HepG2 (cell line): ENCODE data around the gene DGCR8. TPM values are rescaled to one million over a fixed set of nuclear protein-coding genes. Genes with fewer than 3 reads are reported as not detected.

Experiments
- AGO2 ChIP-seq: fragments of 200-400 bp; formaldehyde crosslinking; optimal IDR thresholded peaks from 2 replicates; pipeline ENCODE3; 2017; ENCODE audit warnings: mild to moderate bottlenecking, low read depth, low read length, moderate library complexity
- ARNTL ChIP-seq: sonication (generic); formaldehyde crosslinking; IDR thresholded peaks from 2 replicates; pipeline ENCODE4 v1.4.0; 2020; ENCODE audit warnings: mild to moderate bottlenecking, missing genetic modification reagents
- CCDC6 ChIP-seq: sonication (generic); formaldehyde crosslinking; IDR thresholded peaks from 2 replicates; pipeline ENCODE4 v1.8.1; 2022; ENCODE audit warnings: mild to moderate bottlenecking, missing genetic modification reagents, moderate library complexity
- DRAP1 ChIP-seq: IDR thresholded peaks from 2 replicates; pipeline ENCODE4 v1.6.1; 2016; ENCODE audit warnings: missing genetic modification reagents, missing compliant biosample characterization
- GMEB2 ChIP-seq: IDR thresholded peaks from 2 replicates; pipeline ENCODE4 v1.6.1; 2016; ENCODE audit warnings: missing biosample characterization, missing genetic modification reagents, low read depth
- IKZF1 ChIP-seq: fragments of 450-650 bp; IDR thresholded peaks from 2 replicates; pipeline ENCODE4 v1.7.1; 2016
- MTF2 ChIP-seq: sonication (generic); formaldehyde crosslinking; IDR thresholded peaks from 2 replicates; pipeline ENCODE4 v1.5.0; 2020; ENCODE audit warnings: missing genetic modification reagents, borderline replicate concordance
- NFIB ChIP-seq: sonication (generic); formaldehyde crosslinking; IDR thresholded peaks from 2 replicates; pipeline ENCODE4 v1.9.0; 2021; ENCODE audit warnings: missing genetic modification reagents, mild to moderate bottlenecking, borderline replicate concordance
- NR3C1 ChIP-seq: sonication (generic); formaldehyde crosslinking; IDR thresholded peaks from 2 replicates; pipeline ENCODE4 v1.4.0; 2020; ENCODE audit warnings: missing genetic modification reagents
- SNRNP70 ChIP-seq: fragments of 200-400 bp; formaldehyde crosslinking; IDR thresholded peaks from 2 replicates; pipeline ENCODE4 v1.6.1; 2017; ENCODE audit warnings: mild to moderate bottlenecking, low read depth, low read length, moderate library complexity
- SRSF9 ChIP-seq: fragments of 200-400 bp; formaldehyde crosslinking; IDR thresholded peaks from 2 replicates; pipeline ENCODE4 v1.6.1; 2018; ENCODE audit warnings: borderline replicate concordance, mild to moderate bottlenecking, low read depth, low read length; ENCODE audit not compliant: insufficient read depth, poor library complexity, severe bottlenecking
- TFDP2 ChIP-seq: sonication (generic); formaldehyde crosslinking; IDR thresholded peaks from 2 replicates; pipeline ENCODE4 v1.4.0; 2020; ENCODE audit warnings: missing genetic modification reagents
- ZFX ChIP-seq: sonication (generic); formaldehyde crosslinking; IDR thresholded peaks from 2 replicates; pipeline ENCODE4 v1.4.0; 2020; ENCODE audit warnings: mild to moderate bottlenecking, low read depth, missing genetic modification reagents, moderate library complexity
- ZHX2 ChIP-seq, 2 experiments: sonication (generic) in 1 of 2; formaldehyde crosslinking in 1 of 2; IDR thresholded peaks; 2 replicates each; pipeline versions ENCODE4 v1.6.1 to v1.9.0; 2014 to 2022; ENCODE audit warnings: antibody characterized with exemption in 1 of 2, borderline replicate concordance in 1 of 2, inconsistent platforms in 1 of 2, low read depth in 1 of 2, missing genetic modification reagents in 1 of 2
- ZNF350 ChIP-seq: sonication (generic); formaldehyde crosslinking; IDR thresholded peaks from 2 replicates; pipeline ENCODE4 v1.4.0; 2020; ENCODE audit warnings: mild to moderate bottlenecking, low read depth, missing genetic modification reagents, borderline replicate concordance
- ZNF549 ChIP-seq: sonication (generic); formaldehyde crosslinking; IDR thresholded peaks from 2 replicates; pipeline ENCODE4 v1.5.0; 2020; ENCODE audit warnings: missing genetic modification reagents
- polyA plus RNA-seq, 8 experiments: library from polyadenylated mRNA; depleted of rRNA in 3 of 8; stranded (reverse) in 7 of 8; unstranded in 1 of 8; fragments of >200 nt; fragmentation: Illumina TruSeq in 4 of 8; extraction: Trizol in 4 of 8; gene quantifications; 2 replicates each; pipeline versions ENCODE4 v1.2.1 to v1.2.3, GENCODE V29; 2011 to 2016; ENCODE audit warnings: low read depth in 4 of 8, missing spikeins in 1 of 8, mixed read lengths in 1 of 8; ENCODE audit not compliant: insufficient read depth in 1 of 8
- total RNA-seq, 5 experiments: library from RNA; depleted of rRNA; stranded (reverse); fragments of >200 nt; fragmentation: Illumina TruSeq; extraction: Trizol; gene quantifications; 2 replicates each; pipeline ENCODE4 v1.2.3, GENCODE V29; 2016; ENCODE audit warnings: low read depth in 1 of 5

DGCR8 gene
- total and polyA plus RNA-seq, 2 of the 13 experiments (the other 11 are each of a cell fraction or from before 2014, with no cell fraction given) = 10.2 to 23.2 TPM

GRCh38 chr22:20116951-20117632 is 37.1 kb downstream of the DGCR8 start, which contains the start of gene TRMT2A (continued):
- TF ChIP-seq ZHX2 (IDR thresholded peaks at IDR 0.05; ENCODE audit: low read depth) (peak; percentile 92), ZHX2 (CRISPR knock-in tag; IDR thresholded peaks at IDR 0.05; ENCODE audit: borderline replicate concordance) (no peak), MTF2 (no peak), TFDP2 (CRISPR knock-in tag) (peak; percentile 100), NR3C1 (no peak), IKZF1 (no peak), AGO2 (peak; percentile 26), ZNF549 (CRISPR knock-in tag) (no peak), ZFX (peak; percentile 83), GMEB2 (peak; percentile 85), SRSF9 (no peak), ARNTL (CRISPR knock-in tag) (no peak), DRAP1 (CRISPR knock-in tag) (0 out of 2 replicates have a peak, but pooled peaks have one; percentile 43), NFIB (CRISPR knock-in tag) (no peak), SNRNP70 (no peak), ZNF350 (CRISPR knock-in tag) (no peak), CCDC6 (CRISPR knock-in tag) (no peak; the same call in none of the 2 replicates)
